ENCODE data around the gene DPPA3.
"Not testable (repeated sequence)": the region's sequence is repeated elsewhere in the genome, so short reads cannot be mapped to it uniquely, and the experiment has no call there.

The DPPA3 gene

DNA sequence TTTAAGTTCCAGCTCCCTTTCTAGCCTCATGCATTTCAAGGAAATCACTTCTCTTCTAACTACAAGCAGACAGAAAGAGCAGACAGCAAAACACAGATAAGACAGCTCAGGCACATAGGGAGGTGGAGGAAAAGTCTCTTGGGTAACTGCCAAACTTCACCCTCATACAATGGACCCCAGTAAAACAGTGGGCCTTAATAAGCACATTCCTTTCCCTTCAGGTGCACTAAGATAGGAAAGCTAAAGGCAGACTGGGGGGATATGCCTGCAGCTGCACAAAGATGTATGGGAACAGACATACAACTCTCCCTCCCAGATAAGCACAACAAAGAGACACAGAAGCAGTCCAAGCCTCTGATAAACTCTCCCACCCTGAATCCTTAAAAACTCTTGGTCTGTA is 19.8 kb downstream of the DPPA3 start:
- DNase-seq (ENCODE audit: low spot score) = not testable (repeated sequence)

DNA sequence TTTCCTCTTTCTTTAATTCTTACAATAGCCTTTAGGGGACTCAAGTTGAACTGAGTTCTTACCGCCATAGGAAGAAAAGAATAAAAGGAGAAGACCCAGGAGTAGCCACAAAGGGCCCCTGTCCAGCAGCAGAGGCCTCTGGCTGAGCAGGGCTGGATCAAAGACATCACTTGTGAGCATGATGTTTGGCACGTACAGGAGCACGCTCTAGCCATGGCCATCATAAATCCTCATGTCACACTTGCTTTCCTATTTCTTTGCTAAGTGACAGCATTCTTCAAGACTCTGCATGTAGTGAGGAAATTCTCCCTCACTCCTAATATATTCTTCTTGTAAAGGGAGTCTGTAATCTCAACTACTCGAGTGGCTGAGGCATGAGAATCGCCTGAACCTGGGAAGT is 20.3 kb downstream of the DPPA3 start:
- no peak for DNase-seq (ENCODE audit: low spot score)

DNA sequence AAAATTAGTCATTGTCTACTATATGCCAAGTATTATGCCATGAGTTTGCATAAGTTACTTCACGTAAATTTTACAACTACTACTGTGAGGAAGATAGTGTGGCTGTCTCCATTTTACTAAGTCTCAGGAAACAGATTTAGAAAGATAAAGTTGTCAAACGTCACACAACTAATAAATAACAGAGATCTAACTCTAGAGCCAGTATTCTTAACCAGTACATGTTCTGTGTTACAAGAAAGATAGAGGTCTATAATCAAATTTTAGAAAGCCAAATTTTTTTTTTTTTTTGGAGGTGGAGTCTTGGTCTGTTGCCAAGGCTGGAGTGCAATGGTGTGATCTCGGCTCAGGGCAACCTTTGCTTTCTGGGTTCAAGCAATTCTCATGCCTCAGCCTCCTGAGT is 21.8 kb downstream of the DPPA3 start:
- DNase-seq (ENCODE audit: low spot score) = no peak

DNA sequence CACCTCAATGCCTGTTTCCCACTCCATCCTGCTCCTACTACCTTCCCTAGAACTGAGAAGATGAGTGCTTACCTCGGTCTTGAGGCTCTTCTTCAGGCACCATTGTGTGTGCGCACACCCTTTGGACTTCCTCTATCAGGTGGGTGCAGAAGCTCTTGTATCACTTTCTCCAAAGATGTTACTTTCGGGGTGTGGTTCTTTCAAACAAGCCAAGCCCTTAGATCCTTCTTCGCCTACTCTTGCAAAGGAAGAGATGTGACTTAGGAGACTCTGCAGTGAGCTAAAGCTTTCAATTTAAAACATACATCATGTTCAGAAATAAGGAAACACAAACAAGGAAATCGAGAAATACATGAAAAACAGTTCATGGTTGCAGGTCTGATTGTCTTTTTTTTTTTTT is 36.0 kb downstream of the DPPA3 start, which contains the start of gene CLEC4C:
TSS of gene CLEC4C (minus strand) at position 130 of the 400 bp plus-strand sequence. CDS start at position 103, 27 bp downstream.
- no peak for DNase-seq (ENCODE audit: low spot score)

DNA sequence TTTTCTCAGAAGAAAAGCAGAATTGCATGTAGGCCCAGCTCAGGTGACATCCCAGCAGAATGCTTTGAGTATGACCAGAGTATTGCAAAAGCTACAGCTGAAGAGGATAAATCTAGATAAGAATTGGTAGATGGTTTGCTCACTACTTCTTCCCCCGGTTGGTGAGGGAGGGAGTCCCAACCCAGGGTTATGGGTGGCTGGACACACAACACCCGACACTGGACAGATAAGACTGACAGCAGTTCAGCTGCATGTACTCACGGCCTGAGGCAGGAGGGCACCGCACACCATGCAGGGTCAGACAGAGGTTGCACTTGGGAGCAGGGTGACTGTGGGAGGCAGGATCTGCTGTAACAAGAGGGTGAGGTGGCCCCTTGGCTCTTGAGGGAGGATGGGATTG is 37.6 kb downstream of the DPPA3 start:
- DNase-seq (ENCODE audit: low spot score) = no peak

DNA sequence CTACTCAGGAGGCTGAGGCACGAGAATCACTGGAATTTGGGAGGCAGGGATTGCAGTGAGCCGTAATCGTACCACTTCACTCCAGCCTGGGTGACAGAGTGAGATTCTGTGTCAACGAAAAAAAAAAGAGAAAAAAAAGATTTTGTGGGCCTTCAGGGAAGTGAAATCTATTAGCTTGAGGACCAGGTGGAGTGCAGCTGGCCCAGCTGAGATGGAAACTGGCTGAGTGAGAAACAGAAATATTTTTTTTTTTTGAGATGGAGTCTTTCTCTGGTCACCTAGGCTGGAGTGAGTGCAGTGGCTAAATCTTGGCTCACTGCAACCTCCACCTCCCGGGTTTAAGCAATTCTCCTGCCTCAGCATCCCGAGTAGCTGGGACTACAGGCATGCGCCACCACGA is 38.2 kb downstream of the DPPA3 start:
- DNase-seq (ENCODE audit: low spot score) = no peak

DNA sequence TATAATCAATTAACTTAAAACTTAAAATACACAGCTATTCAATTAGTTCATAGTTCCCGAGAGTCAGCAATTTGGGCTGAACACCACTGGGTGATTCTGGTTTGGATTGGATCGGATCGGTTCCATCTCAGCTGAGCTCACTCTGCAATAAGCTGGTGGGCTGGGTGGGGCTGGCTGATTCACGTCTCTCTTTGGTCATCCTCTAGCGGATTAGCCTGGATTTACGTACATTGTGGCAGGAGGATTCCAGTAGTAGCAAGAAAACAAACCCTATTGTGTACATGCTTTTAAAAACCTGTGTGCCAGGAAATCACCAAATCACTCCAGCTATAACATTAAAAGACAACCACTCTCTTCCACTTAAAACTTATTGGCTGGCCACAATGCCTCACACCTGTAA is 39.1 kb downstream of the DPPA3 start:
- DNase-seq (ENCODE audit: low spot score) = no peak

DNA sequence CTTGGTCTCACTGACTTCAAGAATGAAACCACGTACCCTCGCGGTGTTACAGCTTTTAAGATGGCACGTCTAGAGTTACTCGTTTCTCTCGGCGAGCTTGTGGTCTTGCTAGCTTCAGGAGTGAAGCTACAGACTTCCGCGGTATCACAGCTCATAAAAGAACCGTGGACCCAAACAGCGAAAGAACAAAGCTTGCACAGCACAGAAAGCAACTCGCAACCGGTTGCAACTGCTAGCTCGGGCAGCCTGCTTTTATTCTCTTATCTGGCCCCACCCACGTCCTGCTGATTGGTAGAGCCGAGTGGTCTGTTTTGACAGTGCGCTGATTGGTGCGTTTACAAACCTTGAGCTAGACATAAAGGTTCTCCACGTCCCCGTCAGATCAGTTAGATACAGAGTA is 40.2 kb downstream of the DPPA3 start:
- no peak for DNase-seq (ENCODE audit: low spot score)

DNA sequence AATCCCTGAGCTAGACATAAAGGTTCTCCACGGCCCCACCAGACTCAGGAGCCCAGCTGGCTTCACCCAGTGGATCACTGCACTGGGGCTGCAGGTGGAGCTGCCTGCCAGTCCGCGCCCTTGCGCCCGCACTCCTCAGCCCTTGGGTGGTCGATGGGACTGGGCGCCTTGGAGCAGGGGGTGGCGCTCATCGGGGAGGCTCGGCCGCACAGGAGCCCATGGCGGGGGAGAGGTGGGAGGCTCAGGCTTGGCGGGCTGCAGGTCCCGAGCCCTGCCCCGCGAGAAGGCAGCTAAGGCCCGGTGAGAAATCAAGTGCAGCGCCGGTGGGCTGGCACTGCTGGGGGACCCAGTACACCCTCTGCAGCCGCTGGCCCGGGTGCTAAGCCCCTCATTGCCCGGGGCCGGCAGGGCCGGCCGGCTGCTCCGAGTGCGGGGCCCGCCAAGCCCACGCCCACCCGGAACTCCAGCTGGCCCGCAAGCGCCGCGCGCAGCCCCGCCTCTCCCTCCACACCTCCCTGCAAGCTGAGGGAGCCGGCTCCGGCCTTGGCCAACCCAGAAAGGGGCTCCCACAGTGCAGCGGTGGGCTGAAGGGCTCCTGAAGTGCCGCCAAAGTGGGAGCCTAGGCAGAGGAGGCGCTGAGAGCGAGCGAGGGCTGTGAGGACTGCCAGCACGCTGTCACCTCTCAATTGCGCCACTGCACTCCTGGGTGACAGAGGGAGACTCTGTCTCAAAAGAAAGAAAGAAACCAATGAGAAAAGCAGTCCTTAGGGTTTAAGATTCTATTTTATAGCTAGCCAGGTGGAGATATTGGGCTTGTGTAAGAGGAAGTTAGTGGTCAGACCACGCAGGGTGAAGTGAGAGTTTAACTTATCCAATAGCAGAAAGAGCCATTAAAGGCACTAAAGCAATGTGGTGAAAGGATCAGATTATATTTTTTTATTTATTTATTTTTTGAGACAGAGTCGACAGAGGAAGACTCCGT is 41.0 kb downstream of the DPPA3 start:
- not testable (repeated sequence) for DNase-seq (ENCODE audit: low spot score)

DNA sequence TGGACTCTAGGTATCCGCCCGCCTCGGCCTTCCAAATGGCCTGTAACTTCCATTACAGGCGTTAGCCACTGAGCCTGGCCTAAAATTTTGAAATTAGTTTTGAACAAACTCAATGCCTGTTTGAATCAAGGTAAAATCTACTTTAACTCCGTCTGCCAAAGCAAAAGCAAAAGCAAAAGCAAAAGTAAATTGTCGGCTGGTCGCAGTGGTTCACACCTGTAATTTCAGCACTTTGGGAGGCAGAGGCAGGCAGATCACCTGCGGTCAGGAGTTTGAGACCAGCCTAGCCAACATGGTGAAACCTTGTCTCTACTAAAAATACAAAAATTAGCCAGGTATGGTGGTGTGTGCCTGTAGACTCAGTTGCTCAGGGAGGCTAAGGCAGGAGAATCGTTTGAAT is 44.4 kb downstream of the DPPA3 start:
- DNase-seq (ENCODE audit: low spot score) = not testable (repeated sequence)

DNA sequence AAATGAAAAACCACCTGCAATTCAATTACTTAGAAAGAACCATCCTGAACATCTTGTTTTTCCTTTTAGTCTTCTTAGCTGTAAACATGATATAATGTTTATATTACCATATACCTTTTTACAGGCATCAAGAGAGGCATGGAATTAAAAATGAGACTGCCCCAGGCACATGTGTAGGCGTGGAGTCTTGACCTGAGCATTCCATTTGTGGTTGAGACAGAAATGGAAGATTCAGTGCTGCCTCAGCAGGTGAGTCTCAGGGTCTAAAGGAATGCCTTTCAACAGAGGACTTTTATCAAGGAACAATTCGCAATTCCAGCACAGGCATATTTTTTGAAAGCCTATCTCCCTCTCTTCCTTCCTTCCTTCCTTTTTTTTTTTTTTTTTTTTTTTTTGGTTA is 45.8 kb downstream of the DPPA3 start:
- DNase-seq (ENCODE audit: low spot score) = no peak

DNA sequence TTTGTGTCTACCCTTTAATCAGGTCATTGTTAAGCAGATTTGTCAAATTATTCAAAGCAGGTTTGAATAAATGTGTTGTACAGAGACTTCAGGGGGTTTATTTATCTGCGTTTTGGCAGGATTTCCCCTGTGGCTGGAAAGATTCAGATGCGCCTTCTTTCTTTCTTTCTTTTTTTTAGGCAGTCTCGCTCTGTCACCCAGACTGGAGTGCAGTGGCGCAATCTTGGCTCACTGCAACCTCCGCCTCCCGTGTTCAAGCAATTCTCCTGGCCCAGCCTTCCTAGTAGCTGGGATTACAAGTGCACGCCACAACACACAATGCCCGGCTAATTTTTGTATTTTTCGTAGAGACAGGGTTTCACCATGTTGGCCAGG is 47.5 kb downstream of the DPPA3 start:
- no peak for DNase-seq (ENCODE audit: low spot score)

All from Ammon's horn (tissue), 1 donor.